ENCODE measurements around the gene ERMP1.

DNA sequence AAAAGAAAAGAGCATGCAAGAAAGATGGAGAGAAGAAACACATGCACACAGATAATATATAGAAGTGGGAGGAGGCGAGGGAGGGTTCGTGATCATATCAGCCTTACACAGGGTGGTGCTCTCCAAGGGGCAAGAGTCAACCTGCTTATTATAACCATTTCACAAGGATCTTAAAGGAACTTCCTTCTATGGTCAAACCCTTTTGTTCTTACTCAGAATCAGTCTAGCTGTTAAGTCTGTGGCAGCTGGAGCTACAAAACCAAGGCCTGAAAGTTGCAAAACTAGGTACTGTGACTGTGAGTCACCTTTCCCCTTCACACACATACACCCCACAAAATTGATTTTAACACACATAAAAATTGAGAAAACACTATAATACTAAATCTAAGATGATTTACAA is 18.5 kb upstream of the ERMP1 start:
- TF ChIP-seq EZH2 (IDR thresholded peaks at IDR 0.05; ENCODE audit: borderline replicate concordance, low read length) = no peak
- TF ChIP-seq, protein P1, sequence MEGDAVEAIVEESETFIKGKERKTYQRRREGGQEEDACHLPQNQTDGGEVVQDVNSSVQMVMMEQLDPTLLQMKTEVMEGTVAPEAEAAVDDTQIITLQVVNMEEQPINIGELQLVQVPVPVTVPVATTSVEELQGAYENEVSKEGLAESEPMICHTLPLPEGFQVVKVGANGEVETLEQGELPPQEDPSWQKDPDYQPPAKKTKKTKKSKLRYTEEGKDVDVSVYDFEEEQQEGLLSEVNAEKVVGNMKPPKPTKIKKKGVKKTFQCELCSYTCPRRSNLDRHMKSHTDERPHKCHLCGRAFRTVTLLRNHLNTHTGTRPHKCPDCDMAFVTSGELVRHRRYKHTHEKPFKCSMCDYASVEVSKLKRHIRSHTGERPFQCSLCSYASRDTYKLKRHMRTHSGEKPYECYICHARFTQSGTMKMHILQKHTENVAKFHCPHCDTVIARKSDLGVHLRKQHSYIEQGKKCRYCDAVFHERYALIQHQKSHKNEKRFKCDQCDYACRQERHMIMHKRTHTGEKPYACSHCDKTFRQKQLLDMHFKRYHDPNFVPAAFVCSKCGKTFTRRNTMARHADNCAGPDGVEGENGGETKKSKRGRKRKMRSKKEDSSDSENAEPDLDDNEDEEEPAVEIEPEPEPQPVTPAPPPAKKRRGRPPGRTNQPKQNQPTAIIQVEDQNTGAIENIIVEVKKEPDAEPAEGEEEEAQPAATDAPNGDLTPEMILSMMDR (IDR thresholded peaks at IDR 0.05; ENCODE audit: low read length) = no peak
